HG02981 (cell line): ENCODE results near the gene TMEM39B.
A peak's percentile ranks its signal among the peaks of the same experiment; 100 is the strongest.
"Not testable (repeated sequence)": the region's sequence is repeated elsewhere in the genome, so short reads cannot be mapped to it uniquely, and the experiment has no call there.

Experiments used
- ATAC-seq: cut with Tn5 transposase; IDR thresholded peaks from one replicate; pipeline ENCODE4 v1.9.1; 2021; ENCODE audit warnings: mild to moderate bottlenecking, moderate library complexity; ENCODE audit not compliant: unreplicated experiment

The TMEM39B gene

DNA sequence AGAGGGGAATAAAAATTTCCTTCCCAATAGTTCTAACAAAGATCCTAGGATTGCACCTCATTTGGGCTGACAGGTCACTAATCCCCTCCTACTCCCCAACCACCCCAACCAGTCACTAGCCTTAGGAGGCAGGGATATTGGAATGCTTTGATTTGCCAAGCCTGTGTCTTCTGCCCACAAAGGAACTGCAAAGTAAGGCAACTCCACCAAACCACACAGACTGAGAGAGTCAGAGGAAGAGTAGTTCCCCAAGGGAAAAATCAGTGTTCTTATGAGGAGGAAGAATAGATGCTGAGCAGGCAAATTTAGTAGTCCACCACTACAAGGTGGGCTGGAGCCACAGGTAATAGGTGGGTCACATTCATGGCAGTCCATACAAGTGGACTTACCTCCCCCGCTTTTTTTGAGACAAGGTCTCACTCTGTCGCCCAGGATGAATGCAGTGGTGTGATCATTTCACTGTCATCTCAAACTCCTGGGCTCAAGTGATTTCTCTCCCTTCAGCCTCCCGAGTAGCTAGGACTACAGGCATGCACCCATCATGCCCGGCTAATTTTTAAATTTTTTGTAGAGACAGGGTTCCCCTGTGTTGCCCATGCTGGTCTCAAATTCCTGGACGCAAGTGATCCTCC lies 3.7 kb upstream of the TMEM39B start:
- no peak for ATAC-seq

DNA sequence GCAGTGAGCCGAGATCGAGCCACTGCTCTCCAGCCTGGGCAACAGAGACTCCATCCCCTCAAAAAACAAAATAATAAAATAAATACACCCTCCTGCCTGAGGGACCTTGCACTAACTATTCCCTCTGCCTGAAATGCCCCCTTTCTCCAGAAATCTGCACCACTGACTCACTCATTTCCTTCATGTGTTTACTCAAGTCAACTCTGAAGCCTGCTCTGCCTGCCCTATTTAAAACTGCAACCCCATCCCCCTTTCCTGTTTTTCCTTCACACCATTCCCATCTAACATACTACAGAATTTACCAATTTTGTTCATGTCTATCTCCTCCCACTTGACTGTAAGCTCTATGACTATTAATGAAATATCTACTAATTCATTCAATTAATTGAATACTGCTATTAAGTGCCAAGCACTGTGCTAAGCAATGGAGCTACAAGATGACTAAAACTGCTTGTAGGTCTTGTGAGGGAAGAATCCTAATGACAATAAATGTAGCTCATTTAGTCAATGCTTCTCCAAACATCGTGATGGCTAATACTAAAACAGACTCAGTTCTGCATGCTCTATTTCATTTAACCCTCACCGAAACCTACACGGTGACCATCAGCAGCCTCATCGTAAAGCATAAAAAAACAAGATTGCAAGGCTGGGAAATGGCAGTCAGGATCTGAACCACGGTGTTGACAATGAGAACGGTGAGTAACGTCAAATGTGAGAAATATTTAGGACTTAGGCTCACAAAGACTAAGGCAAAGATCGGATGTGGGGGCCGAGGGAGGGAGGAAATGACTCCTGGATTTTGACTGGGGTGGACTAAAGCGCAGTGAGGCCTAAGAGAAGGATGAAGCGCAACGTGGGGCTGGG lies 749 bp upstream of the TMEM39B start:
- ATAC-seq = no peak

- ATAC-seq = no peak
Measured at GRCh38 chr1:32073299-32074229, 825 bp downstream of the TMEM39B start.

GRCh38 chr1:32074841-32075240 lies 2.1 kb downstream of the TMEM39B start:
- ATAC-seq = no peak

- ATAC-seq = no peak
Measured at GRCh38 chr1:32077451-32077850, 4.7 kb downstream of the TMEM39B start.

GRCh38 chr1:32082022-32082421 lies 9.3 kb downstream of the TMEM39B start:
- ATAC-seq = no peak

- not testable (repeated sequence) for ATAC-seq
Measured at GRCh38 chr1:32086381-32086780, 13.6 kb downstream of the TMEM39B start.

DNA sequence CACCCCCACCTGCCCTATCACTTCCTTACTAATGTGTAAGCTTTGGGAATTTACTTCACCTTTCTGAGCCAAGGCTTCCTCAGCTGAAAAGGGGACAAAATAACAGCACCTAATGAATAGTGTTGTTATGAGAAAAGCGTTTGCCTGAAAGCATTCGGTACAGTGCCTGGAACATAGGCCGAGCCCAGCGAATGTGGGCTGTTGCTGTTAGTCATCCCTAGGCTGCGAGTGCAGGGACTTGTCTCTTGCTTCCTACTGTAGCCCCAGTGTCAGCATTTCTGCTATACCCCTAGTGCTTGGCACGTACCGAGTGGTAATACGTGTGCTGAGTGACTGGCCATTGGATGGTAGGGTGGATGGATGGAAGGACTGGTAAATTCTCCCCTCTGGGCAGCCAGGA lies 18.4 kb downstream of the TMEM39B start:
- ATAC-seq = no peak

DNA sequence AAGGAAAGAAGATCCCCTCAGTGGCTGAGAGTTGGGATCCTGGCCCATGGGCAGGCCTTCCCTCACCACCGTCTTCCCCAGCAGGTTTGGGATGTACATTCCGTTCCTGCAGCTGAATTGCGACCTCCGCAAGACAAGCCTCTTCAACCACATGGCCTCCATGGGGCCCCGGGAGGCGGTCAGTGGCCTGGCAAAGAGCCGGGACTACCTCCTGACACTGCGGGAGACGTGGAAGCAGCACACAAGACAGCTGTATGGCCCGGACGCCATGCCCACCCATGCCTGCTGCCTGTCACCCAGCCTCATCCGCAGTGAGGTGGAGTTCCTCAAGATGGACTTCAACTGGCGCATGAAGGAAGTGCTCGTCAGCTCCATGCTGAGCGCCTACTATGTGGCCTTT lies 18.9 kb downstream of the TMEM39B start:
- ATAC-seq = no peak

- ATAC-seq = no peak
Measured at GRCh38 chr1:32094746-32095521, 22.2 kb downstream of the TMEM39B start.

- ATAC-seq = no peak
Measured at GRCh38 chr1:32099426-32099825, 26.7 kb downstream of the TMEM39B start.

DNA sequence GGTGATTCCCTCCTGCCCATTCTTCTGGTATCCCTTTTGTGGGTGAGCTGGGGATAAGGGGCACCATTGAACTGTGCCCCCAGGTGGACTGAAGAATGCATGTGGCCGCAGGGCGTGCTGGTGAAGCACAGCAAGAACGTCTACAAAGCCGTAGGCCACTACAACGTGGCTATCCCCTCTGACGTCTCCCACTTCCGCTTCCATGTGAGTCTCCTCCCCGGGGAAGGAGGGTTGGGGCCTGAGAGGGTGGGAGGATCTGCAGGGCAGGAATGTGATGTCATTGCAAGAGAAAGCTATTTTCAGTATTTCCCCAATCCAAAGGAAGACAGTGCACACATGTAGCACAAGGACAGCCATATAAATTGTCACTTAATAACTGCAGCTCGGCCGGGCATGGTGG lies 27.6 kb downstream of the TMEM39B start:
- ATAC-seq = no peak

GRCh38 chr1:32100807-32101708 lies 28.3 kb downstream of the TMEM39B start:
- ATAC-seq = no peak

DNA sequence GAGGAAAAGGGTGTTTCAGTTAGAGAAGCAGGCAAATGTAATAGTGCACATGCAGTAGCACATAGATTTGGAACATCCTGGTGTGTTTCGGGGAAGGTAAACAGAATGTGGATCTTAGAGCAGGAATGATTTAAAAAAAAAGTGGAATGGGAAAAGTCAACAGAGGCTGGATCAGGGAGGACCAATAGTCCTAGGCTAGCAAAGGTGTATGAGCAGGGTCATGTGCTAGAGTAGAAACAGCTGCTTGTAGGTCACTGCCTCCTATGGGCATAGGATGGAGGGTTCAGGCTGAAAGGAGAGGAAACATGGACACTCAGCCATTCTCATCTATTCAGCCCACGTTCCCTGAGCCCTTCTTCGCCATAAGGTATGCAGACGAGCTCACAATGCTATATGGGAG lies 31.4 kb downstream of the TMEM39B start:
- ATAC-seq = no peak

DNA sequence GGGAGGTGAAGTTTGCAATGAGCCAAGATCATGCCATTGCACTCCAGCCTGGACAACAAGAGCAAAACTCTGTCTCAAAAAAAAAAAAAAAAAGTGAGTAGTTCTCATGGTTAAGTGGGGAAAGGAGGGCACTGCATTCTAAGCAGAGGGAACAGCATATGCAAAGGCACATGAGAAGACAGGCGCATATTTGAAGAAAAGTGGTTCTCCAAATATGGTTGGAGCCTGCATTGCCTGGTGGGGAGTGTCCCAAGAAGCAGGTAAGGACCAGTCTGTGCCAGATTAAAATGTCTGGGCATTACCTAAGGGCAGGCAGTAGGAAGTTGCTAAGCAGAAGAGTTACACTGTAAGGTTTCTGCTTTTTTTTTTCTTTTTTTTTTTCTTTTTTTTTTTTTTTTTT lies 32.6 kb downstream of the TMEM39B start:
- ATAC-seq = no peak

GRCh38 chr1:32106663-32107275 lies 34.0 kb downstream of the TMEM39B start:
- ATAC-seq = no peak

- peak; percentile 59 for ATAC-seq
Measured at GRCh38 chr1:32107742-32108661, 35.3 kb downstream of the TMEM39B start, which contains the start of gene KPNA6. KPNA6 (plus strand) TSS chr1:32108056; CDS start chr1:32108131, 75 bp downstream.

DNA sequence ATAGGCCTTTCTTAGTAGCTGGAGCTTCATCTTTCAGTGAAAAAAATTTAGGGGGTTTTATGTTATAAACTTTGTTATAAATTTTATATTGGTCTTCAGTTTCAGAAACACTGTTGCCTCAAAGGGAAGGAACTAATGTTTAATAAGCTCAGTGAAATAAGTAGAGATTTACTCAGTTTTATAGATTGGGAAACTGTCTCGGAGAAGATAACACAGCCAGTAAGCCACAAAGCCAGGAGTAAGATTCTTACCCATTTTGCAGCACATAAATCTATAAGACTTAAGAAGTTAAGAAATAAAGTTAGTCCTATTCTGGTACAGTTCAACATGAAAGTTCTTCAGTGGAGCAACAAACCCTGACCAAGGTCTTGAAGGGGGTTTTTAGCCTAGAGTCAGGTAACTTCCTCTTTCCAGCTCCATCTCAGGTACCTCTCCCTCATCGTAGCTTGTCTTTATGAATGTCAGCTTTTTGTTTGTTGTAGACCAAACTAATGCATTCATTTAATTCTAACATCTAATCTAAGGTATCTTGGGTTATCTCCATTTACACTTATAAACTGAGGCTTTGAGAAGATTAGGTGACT lies 38.4 kb downstream of the TMEM39B start:
- ATAC-seq = no peak
